Natural killer cell (primary cell): ENCODE measurements around the gene IGFBP5. TPM values are rescaled to one million over a fixed set of nuclear protein-coding genes. Genes with fewer than 3 reads are reported as not detected.

Experiments used
- ATAC-seq, 3 donors: fragments of 150-1000 bp in 2 of 3; fragments of 200-7000 bp in 1 of 3; cut with Tn5 transposase; 1 replicate in 1 of 3; 2 replicates in 2 of 3; pipeline ENCODE4 v1.10.0; 2021; ENCODE audit warnings: mild to moderate bottlenecking in 2 of 3, moderate library complexity in 2 of 3
- DNase-seq, 2 donors: peaks; one replicate each; pipeline versions ENCODE4 v3.0.0 to v3.0.0-alpha.2; 2013 to 2021; ENCODE audit warnings: mixed read lengths in 1 of 2
- H3K27ac ChIP-seq: one replicate; pipeline ENCODE4 v1.5.1; 2013; ENCODE audit warnings: mild to moderate bottlenecking, low read length
- H3K27me3 ChIP-seq: one replicate; pipeline ENCODE4 v1.6.1; 2013; ENCODE audit warnings: low read length; ENCODE audit not compliant: control insufficient read depth, insufficient read depth
- H3K36me3 ChIP-seq: one replicate; pipeline ENCODE4 v1.6.1; 2013; ENCODE audit warnings: low read length; ENCODE audit not compliant: control insufficient read depth, insufficient read depth
- H3K4me1 ChIP-seq: one replicate; pipeline ENCODE4 v1.6.1; 2013; ENCODE audit warnings: low read length; ENCODE audit not compliant: control insufficient read depth, insufficient read depth
- H3K4me3 ChIP-seq: one replicate; pipeline ENCODE4 v1.5.1; 2013; ENCODE audit warnings: low read length
- H3K9me3 ChIP-seq: one replicate; pipeline ENCODE4 v1.6.1; 2013; ENCODE audit warnings: low read length; ENCODE audit not compliant: control insufficient read depth, insufficient read depth
- H3K27ac Mint-ChIP-seq, 2 donors: one replicate each; pipeline ENCODE4 v1.8.0; 2022; ENCODE audit warnings: mild to moderate bottlenecking in 2 of 2, mixed read lengths in 2 of 2, moderate library complexity in 1 of 2
- H3K27me3 Mint-ChIP-seq, 2 donors: one replicate each; pipeline ENCODE4 v1.8.0; 2022; ENCODE audit warnings: low read depth in 2 of 2, mixed read lengths in 2 of 2
- H3K36me3 Mint-ChIP-seq: one replicate; pipeline ENCODE4 v1.8.0; 2022; ENCODE audit warnings: mixed read lengths
- H3K4me1 Mint-ChIP-seq, 2 donors: one replicate each; pipeline ENCODE4 v1.8.0; 2022; ENCODE audit warnings: mixed read lengths in 2 of 2
- H3K4me3 Mint-ChIP-seq: one replicate; pipeline ENCODE4 v1.8.0; 2022; ENCODE audit warnings: mild to moderate bottlenecking, moderate library complexity, mixed read lengths
- H3K9me3 Mint-ChIP-seq, 2 donors: one replicate each; pipeline ENCODE4 v1.8.0; 2022; ENCODE audit warnings: mixed read lengths in 2 of 2
- CTCF ChIP-seq: fragments of 200-600 bp; IDR thresholded peaks from one replicate; pipeline ENCODE4 v1.8.0; 2022; ENCODE audit warnings: antibody characterized with exemption
- WGBS: methylation state at CpG from one replicate; pipeline ENCODE4 v1.1.7; 2013; ENCODE audit warnings: missing lambda C conversion rate; ENCODE audit not compliant: insufficient coverage; 5-methylcytosine and 5-hydroxymethylcytosine counted together
- intact Hi-C: fragments of 100-400 bp; cut with micrococcal nuclease; formaldehyde crosslinking; loops from one replicate; pipeline ENCODE4 v1.14.2; 2022
- total RNA-seq, 4 donors: library from RNA; stranded (reverse); fragments of 120-200 nt in 1 of 4; gene quantifications; one replicate each; pipeline versions ENCODE4 v1.2.3 to v1.2.4, GENCODE V29; 2013 to 2022

The IGFBP5 gene
- total RNA-seq, 3 donors from 2014 or later (not counting 1 experiment from before 2014, with no cell fraction given), result not detected

- no peak for TF ChIP-seq CTCF
- ATAC-seq, result no peak
- no peaks in the 10 kb centered on the region for H3K36me3 Mint-ChIP-seq
- H3K36me3 ChIP-seq, result no peaks in the 10 kb centered on the region
- H3K4me1 Mint-ChIP-seq, result no peaks in the 10 kb centered on the region
- H3K4me1 ChIP-seq, result no peaks in the 10 kb centered on the region
- DNase-seq, result no peak
- no peaks in the 10 kb centered on the region for H3K27me3 ChIP-seq
- no peaks in the 10 kb centered on the region for H3K9me3 ChIP-seq
- no peak overlapping the region for H3K4me3 ChIP-seq
- no peaks in the 10 kb centered on the region for H3K9me3 Mint-ChIP-seq
- intact Hi-C loops, result no loop called here
- H3K4me3 Mint-ChIP-seq, result no peak overlapping the region
- no peak overlapping the region for H3K27ac ChIP-seq
- WGBS, result 85% methylated on average over 4 of the region's 6 CpGs
- H3K27ac Mint-ChIP-seq, result no peak overlapping the region
- H3K27me3 Mint-ChIP-seq, result peaks cover 26 to 50% of the 10 kb centered on the region in 2 donors
Measured at GRCh38 chr2:216740557-216741222, 45.3 kb upstream of the IGFBP5 start.

- WGBS, result 96% methylated on average over 3 of the region's 3 CpGs
- Histone ChIP-seq H3K27me3 (no peaks in the 10 kb centered on the region), H3K36me3 (no peaks in the 10 kb centered on the region), H3K4me1 (no peaks in the 10 kb centered on the region), H3K9me3 (no peaks in the 10 kb centered on the region), H3K27ac (no peak overlapping the region), H3K4me3 (no peak overlapping the region)
- intact Hi-C loops, result no loop called here
- Mint-ChIP-seq H3K36me3 (no peaks in the 10 kb centered on the region), H3K27me3 (peaks cover 21 to 39% of the 10 kb centered on the region in 2 donors), H3K4me1 (no peaks in the 10 kb centered on the region), H3K4me3 (no peak overlapping the region), H3K9me3 (no peaks in the 10 kb centered on the region), H3K27ac (no peak overlapping the region)
- DNase-seq, result no peak
- no peak for ATAC-seq
- no peak for TF ChIP-seq CTCF
Measured at GRCh38 chr2:216739035-216739434, 43.7 kb upstream of the IGFBP5 start.

GRCh38 chr2:216737676-216738075, 42.3 kb upstream of the IGFBP5 start:
- DNase-seq (no peak), ATAC-seq (no peak)
- Histone ChIP-seq H3K36me3 (no peaks in the 10 kb centered on the region), H3K4me3 (no peak overlapping the region), H3K27ac (no peak overlapping the region), H3K27me3 (no peaks in the 10 kb centered on the region), H3K4me1 (no peaks in the 10 kb centered on the region), H3K9me3 (no peaks in the 10 kb centered on the region)
- TF ChIP-seq CTCF, result no peak
- peaks cover 23 to 44% of the 10 kb centered on the region in 2 donors for H3K27me3 Mint-ChIP-seq
- no peaks in the 10 kb centered on the region for H3K9me3 Mint-ChIP-seq
- H3K4me1 Mint-ChIP-seq, result no peaks in the 10 kb centered on the region
- no peak overlapping the region for H3K27ac Mint-ChIP-seq
- H3K4me3 Mint-ChIP-seq, result no peak overlapping the region
- intact Hi-C loops, result no loop called here
- H3K36me3 Mint-ChIP-seq, result no peaks in the 10 kb centered on the region
- 89% methylated on average over 2 of the region's 4 CpGs for WGBS

- H3K4me1 Mint-ChIP-seq, result no peaks in the 10 kb centered on the region
- no peak for ATAC-seq
- WGBS, result 0% methylated on average over 1 of the region's 1 CpG
Measured at GRCh38 chr2:216736326-216736725, 41.0 kb upstream of the IGFBP5 start.

More at GRCh38 chr2:216736326-216736725, 41.0 kb upstream of the IGFBP5 start:
- H3K36me3 ChIP-seq, result no peaks in the 10 kb centered on the region
- H3K4me1 ChIP-seq, result no peaks in the 10 kb centered on the region
- H3K9me3 ChIP-seq, result no peaks in the 10 kb centered on the region
- peaks cover 14 to 56% of the 10 kb centered on the region in 2 donors for H3K27me3 Mint-ChIP-seq
- H3K4me3 ChIP-seq, result no peak overlapping the region
- TF ChIP-seq CTCF, result no peak
- DNase-seq, result no peak
- intact Hi-C loops, result no loop called here
- H3K4me3 Mint-ChIP-seq, result no peak overlapping the region
- H3K36me3 Mint-ChIP-seq, result no peaks in the 10 kb centered on the region
- H3K9me3 Mint-ChIP-seq, result no peaks in the 10 kb centered on the region
- H3K27me3 ChIP-seq, result no peaks in the 10 kb centered on the region
- no peak overlapping the region for H3K27ac ChIP-seq
- no peak overlapping the region for H3K27ac Mint-ChIP-seq
